Measurements from ENCODE around the gene PSMA7.

PSMA7 gene

GRCh38 chr20:62143081-62143956 is at the start of gene PSMA7, which contains the start of gene SS18L1:
Gene PSMA7, minus strand, starts transcription at chr20:62143394. Its CDS starts 91 bp downstream, at chr20:62143303.
Gene SS18L1, plus strand, starts transcription at chr20:62143769. Its CDS starts 52 bp downstream, at chr20:62143821.
- DNase-seq (ENCODE audit: low read depth), result peak; percentile 56

- no peak for DNase-seq (ENCODE audit: low read depth)
Measured at GRCh38 chr20:62192635-62193034, 49.4 kb upstream of the PSMA7 start.

DNA sequence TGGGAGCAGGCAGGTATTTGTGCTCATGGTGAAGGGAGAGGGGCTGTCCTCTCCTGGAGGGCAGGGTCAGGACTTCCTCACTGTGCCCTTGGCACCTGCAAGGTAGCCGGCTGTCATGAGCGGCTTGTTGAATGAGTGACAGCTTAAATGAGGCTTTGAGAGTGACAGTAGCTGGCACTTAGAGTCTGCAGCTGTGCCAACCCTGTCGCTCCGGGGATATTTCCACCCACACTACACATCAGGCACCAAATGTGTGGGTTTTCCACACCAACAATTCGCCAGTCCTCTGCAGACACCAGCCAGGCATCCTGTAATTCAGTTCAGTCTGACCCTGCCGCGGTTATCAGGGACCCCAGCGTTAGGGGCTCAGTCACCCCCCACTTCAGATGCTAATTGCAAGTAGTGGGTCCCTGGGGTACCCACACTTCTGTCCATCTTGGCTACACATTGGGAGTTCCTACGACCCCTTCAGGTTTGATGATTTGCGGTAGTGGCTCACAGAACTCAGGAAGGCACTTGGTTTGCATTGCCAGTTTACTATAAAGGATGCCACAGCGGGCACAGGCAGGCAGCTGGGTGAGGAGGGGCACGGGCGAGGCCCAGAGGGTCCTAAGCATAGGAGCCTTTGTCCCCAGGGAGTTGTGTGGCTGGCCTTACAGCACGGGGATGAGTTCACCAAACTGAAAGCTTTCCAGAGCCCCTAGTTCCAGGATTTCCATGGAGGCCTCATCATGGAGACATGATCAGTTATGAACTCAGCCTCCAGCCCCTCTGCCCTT is 48.8 kb upstream of the PSMA7 start:
- no peak for DNase-seq (ENCODE audit: low read depth)

GRCh38 chr20:62190639-62191411 is 47.6 kb upstream of the PSMA7 start:
- no peak for DNase-seq (ENCODE audit: low read depth)

- DNase-seq (ENCODE audit: low read depth), result no peak
Measured at GRCh38 chr20:62186887-62187866, 44.0 kb upstream of the PSMA7 start.

GRCh38 chr20:62186096-62186426 is 42.9 kb upstream of the PSMA7 start:
- DNase-seq (ENCODE audit: low read depth), result no peak

DNA sequence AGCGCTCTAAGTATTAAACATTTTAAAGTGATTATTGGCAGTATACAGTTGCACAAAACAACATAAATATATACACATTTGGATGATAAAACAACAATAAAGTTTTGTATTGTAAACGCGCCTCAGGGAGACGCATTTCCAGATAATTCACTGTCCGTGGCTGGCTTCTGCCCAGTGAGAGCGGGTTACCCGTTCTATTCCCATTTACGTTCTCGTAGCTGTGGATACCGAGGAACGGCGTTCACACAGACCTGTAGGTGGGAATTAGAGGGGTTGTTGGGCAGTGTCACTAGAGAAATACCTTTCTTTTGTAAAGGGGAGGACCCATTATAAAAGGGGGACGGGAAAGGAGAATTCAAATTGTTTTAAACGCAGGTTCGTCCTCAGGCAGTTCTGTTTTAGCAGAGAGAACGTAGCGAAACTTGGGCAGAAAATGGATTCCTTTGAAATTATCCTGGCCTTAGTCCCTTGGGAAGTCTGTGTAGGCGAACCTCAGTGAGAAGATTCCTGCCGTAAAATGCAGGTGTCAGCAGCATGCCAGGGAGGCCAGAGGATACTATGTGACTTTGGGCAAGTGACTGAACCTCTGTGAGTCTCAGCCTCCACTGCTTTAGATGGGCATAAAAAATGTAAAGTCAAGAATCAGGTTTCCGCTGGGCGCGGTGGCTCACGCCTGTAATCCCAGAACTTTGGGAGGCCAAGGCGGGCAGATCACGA is 40.4 kb upstream of the PSMA7 start:
- no peak for DNase-seq (ENCODE audit: low read depth)

GRCh38 chr20:62182469-62183425 is 39.6 kb upstream of the PSMA7 start, which contains the start of gene MTG2:
Gene MTG2, plus strand, starts transcription at chr20:62183028. Its CDS starts 10,393 bp downstream, at chr20:62193421.
- DNase-seq (ENCODE audit: low read depth), result peak; percentile 89

DNA sequence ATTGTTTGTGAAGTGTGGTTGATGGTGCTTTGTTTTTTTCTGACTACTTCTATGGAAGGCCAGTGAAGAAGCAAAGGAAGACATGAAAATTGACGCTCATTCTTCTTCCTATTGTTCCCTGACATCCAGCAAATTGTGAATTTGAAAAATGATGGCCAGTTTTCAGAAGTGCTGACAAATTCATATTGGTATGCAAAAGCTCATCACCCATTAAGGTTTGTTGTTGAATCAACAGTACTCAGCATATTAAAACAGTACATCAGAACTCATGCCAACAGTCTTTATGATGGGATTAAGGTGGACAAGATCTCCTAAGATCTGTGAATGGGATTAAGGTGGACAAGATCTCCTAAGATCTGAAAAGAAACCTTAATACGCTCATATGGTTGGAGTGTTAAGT is 38.6 kb upstream of the PSMA7 start:
- DNase-seq (ENCODE audit: low read depth), result no peak

GRCh38 chr20:62179162-62179504 is 35.9 kb upstream of the PSMA7 start:
- DNase-seq (ENCODE audit: low read depth), result no peak

DNA sequence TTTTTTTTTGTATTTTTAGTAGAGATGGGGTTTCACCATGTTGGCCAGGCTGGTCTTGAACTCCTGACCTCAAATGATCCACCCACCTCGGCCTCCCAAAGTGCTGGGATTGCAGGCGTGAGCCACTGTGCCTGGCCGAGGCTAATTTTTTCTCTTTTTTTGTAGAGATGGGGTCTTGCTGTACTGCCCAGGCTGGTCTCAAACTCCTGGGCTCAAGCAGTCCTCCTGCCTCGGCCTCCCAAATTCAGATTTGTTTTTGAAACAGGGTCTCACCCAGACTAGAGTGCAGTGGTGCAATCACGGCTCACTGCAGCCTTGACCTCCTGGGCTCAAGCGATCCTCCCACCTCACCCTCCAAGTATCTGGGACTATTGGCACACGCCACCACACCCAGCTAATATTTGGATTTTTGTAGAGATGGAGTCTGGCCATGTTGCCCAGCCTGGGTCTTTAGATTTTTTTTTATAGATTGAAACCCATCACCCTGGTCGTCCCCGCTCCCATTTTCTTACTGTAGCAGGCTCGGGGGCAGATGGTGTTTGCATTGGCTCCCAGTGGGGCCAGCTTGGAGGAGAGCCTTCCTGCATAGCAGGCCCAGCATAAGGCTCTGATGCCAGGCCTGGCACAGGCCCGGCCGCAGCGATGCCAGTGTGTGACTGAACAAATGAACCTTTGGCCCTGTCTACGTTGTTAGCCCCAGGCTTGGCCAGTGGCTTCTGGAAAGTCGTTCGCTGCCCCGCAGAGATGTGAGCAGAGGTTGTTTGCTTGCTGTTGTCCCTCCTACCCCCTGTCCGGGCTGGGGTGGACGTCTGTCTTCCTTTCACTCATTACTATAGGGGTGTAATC is 35.3 kb upstream of the PSMA7 start:
- DNase-seq (ENCODE audit: low read depth), result no peak

GRCh38 chr20:62177307-62177706 is 34.1 kb upstream of the PSMA7 start:
- DNase-seq (ENCODE audit: low read depth), result no peak

DNA sequence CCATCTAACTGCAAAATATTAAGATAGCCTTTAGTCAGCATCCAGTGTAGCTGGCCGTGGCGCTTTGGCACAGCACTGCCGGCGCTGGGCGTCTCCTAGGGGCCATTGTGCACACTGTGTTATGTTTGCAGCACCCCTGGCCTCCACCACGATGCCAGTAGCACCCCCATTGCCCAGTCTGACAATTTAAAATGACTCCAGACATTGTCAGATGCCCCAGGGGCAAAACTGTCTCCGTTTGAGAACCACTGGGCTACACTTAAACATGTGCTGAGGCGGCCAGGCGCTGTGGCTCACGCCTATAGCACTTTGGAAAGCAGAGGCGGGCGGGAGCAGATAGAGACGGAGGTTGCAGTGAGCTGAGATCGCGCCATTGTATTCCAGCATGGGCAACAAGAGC is 33.7 kb upstream of the PSMA7 start:
- DNase-seq (ENCODE audit: low read depth), result no peak

- DNase-seq (ENCODE audit: low read depth), result no peak
Measured at GRCh38 chr20:62175711-62176110, 32.5 kb upstream of the PSMA7 start.

GRCh38 chr20:62174870-62175624 is 31.9 kb upstream of the PSMA7 start:
- no peak for DNase-seq (ENCODE audit: low read depth)

- no peak for DNase-seq (ENCODE audit: low read depth)
Measured at GRCh38 chr20:62174021-62174804, 31.0 kb upstream of the PSMA7 start.

GRCh38 chr20:62172666-62173065 is 29.5 kb upstream of the PSMA7 start:
- DNase-seq (ENCODE audit: low read depth), result no peak
